Measurements from ENCODE around the gene NCAN. TPM values are rescaled to one million over a fixed set of nuclear protein-coding genes. Genes with fewer than 3 reads are reported as not detected.

NCAN gene
- total RNA-seq, 4 donors from 2014 or later, result not detected

GRCh38 chr19:19224150-19224851, 12.5 kb downstream of the NCAN start:
- DNase-seq, result no peak
- Histone ChIP-seq H3K9me3 (no peaks in the 10 kb centered on the region), H3K4me3 (peak overlapping the region in 3 of 4 donors; percentile 17 to 69 (median 45)), H3K36me3 (no peaks in the 10 kb centered on the region), H3K27ac (no peak overlapping the region), H3K27me3 (peaks cover 0 to 72% (median 4%) of the 10 kb centered on the region in 4 donors), H3K4me1 (peaks cover 7 to 13% (median 9%) of the 10 kb centered on the region in 3 donors)
- WGBS, 2 donors, result 55 to 59% methylated on average over 10 to 13 of the region's 17 CpGs
- TF ChIP-seq CTCF (IDR thresholded peaks at IDR 0.05) (no peak), POLR2A (IDR thresholded peaks at IDR 0.05) (no peak)
- intact Hi-C loops (cut with DNase I), result no loop called here

DNA sequence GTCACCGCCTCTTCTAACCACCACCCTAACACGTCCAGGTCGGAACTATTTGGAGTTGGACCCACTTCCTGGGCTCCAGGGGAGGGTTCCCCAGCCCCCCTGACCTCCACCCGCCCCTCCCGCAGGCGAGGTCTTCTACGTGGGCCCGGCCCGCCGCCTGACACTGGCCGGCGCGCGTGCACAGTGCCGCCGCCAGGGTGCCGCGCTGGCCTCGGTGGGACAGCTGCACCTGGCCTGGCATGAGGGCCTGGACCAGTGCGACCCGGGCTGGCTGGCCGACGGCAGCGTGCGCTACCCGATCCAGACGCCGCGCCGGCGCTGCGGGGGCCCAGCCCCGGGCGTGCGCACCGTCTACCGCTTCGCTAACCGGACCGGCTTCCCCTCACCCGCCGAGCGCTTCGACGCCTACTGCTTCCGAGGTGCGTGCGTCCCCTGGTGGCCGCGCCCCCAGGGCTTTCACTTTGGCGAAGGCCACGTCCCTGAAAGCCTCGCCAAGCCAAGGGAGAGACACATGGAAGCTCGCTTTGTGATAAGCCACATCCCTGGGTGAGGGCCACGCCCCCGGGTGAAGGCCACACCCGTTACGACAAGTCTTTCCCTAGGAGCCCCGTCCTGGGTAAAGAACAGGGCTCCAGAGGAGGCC, 13.2 kb downstream of the NCAN start:
- WGBS, 2 donors, result 1 to 11% methylated on average over 3 to 15 of the region's 59 CpGs
- H3K27ac ChIP-seq, result no peak overlapping the region
- no peaks in the 10 kb centered on the region for H3K9me3 ChIP-seq
- H3K27me3 ChIP-seq, result peaks cover 0 to 72% (median 4%) of the 10 kb centered on the region in 4 donors
- intact Hi-C loops (cut with DNase I), result no loop called here
- no peak for DNase-seq
- H3K4me1 ChIP-seq, result peaks cover 7 to 13% (median 9%) of the 10 kb centered on the region in 3 donors
- TF ChIP-seq POLR2A (IDR thresholded peaks at IDR 0.05), result no peak
- TF ChIP-seq CTCF (IDR thresholded peaks at IDR 0.05), result peak; percentile 58 to 70 (median 60)
- H3K36me3 ChIP-seq, result no peaks in the 10 kb centered on the region
- H3K4me3 ChIP-seq, result peak overlapping the region; percentile 17 to 69 (median 36)

DNA sequence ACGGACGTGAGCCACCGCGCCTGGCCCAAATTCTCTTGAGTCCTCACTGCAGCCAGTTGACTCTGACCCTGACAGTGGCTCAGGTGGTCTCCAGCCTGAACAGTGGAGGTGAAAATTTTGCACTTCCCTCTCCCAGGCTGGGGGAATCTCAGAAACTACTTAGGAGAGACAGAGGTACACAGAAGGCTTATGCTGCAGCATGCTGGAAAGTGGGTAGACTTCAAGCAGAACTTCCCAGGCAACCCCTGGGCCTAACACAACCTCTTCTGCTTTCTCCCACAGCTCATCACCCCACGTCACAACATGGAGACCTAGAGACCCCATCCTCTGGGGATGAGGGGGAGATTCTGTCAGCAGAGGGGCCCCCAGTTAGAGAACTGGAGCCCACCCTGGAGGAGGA, 14.4 kb downstream of the NCAN start:
- Histone ChIP-seq H3K27ac (no peak overlapping the region), H3K36me3 (no peaks in the 10 kb centered on the region), H3K9me3 (no peaks in the 10 kb centered on the region), H3K4me1 (peaks cover 7 to 13% (median 9%) of the 10 kb centered on the region in 3 donors), H3K27me3 (peaks cover 0 to 71% (median 4%) of the 10 kb centered on the region in 4 donors), H3K4me3 (no peak overlapping the region)
- 60% methylated on average over 1 of the region's 5 CpGs; no CpG with 5 or more reads in 1 of the 2 donors for WGBS, 2 donors
- intact Hi-C loops (cut with DNase I), result no loop called here
- TF ChIP-seq CTCF (IDR thresholded peaks at IDR 0.05) (no peak), POLR2A (IDR thresholded peaks at IDR 0.05) (no peak)
- DNase-seq, result no peak

DNA sequence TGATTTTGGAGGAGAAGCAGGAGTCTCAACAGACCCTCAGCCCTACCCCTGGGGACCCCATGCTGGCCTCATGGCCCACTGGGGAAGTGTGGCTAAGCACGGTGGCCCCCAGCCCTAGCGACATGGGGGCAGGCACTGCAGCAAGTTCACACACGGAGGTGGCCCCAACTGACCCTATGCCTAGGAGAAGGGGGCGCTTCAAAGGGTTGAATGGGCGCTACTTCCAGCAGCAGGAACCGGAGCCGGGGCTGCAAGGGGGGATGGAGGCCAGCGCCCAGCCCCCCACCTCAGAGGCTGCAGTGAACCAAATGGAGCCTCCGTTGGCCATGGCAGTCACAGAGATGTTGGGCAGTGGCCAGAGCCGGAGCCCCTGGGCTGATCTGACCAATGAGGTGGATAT, 14.9 kb downstream of the NCAN start:
- intact Hi-C loops (cut with DNase I), result no loop called here
- WGBS, 2 donors, result 45 to 67% methylated on average over 3 to 4 of the region's 10 CpGs

DNA sequence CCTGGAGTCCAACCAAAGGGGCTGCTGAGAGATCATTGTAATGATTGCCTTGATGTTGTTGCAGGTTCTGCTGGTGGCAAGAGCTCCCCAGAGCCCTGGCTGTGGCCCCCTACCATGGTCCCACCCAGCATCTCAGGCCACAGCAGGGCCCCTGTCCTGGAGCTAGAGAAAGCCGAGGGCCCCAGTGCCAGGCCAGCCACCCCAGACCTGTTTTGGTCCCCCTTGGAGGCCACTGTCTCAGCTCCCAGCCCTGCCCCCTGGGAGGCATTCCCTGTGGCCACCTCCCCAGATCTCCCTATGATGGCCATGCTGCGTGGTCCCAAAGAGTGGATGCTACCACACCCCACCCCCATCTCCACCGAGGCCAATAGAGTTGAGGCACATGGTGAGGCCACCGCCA, 15.5 kb downstream of the NCAN start:
- H3K9me3 ChIP-seq, result no peaks in the 10 kb centered on the region
- no peaks in the 10 kb centered on the region for H3K36me3 ChIP-seq
- WGBS, 2 donors, result 80% methylated on average over 1 of the region's 4 CpGs; no CpG with 5 or more reads in 1 of the 2 donors
- H3K27ac ChIP-seq, result no peak overlapping the region
- TF ChIP-seq CTCF (IDR thresholded peaks at IDR 0.05) (no peak), POLR2A (IDR thresholded peaks at IDR 0.05) (no peak)
- no peak for DNase-seq
- peaks cover 0 to 61% (median 4%) of the 10 kb centered on the region in 4 donors for H3K27me3 ChIP-seq
- intact Hi-C loops (cut with DNase I), result no loop called here
- no peak overlapping the region for H3K4me3 ChIP-seq
- H3K4me1 ChIP-seq, result peaks cover 7 to 13% (median 9%) of the 10 kb centered on the region in 3 donors

More for the DNA sequence above, 14.9 kb downstream of the NCAN start:
- H3K9me3 ChIP-seq, result no peaks in the 10 kb centered on the region
- peaks cover 0 to 67% (median 4%) of the 10 kb centered on the region in 4 donors for H3K27me3 ChIP-seq
- H3K4me1 ChIP-seq, result peaks cover 7 to 13% (median 9%) of the 10 kb centered on the region in 3 donors
- no peak overlapping the region for H3K4me3 ChIP-seq
- TF ChIP-seq POLR2A (IDR thresholded peaks at IDR 0.05), result no peak
- DNase-seq, result no peak
- H3K27ac ChIP-seq, result no peak overlapping the region
- no peaks in the 10 kb centered on the region for H3K36me3 ChIP-seq

All from esophagus squamous epithelium (tissue), 5 donors.